Measurements from ENCODE around the gene CTNNA2.

CTNNA2 gene

DNA sequence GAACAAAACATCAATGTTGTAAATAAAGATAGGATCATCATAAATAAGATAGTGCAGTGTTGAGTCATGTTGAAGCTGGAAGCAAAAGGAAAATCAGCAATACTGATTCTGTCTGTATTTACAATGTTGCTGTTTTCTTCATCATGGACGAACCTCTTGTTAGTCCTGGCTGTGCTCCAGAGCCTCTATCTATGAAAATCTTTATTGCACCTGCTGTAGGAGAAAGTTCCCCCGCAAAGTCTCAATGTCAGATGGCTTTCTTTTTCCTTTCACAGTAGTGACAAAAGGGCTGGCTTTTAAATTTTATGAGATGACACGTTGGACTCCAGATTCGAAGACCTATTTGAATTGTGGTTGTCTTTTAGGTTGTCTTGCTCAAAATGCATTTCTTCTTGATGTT lies 890.2 kb downstream of the CTNNA2 start:
- peaks cover 9% of the 10 kb centered on the region; the same call in 1 of the 2 replicates for H3K4me1 ChIP-seq
- DNase-seq: no peak
- H3K27me3 ChIP-seq: no peaks in the 10 kb centered on the region
- no peaks in the 10 kb centered on the region for H3K36me3 ChIP-seq
- no peak overlapping the region for H3K4me3 ChIP-seq (ENCODE audit: low read depth, low read length)
- TF ChIP-seq CTCF (IDR thresholded peaks at IDR 0.05; ENCODE audit: low read depth, low read length): no peak
- no peaks in the 10 kb centered on the region for H3K9me3 ChIP-seq

DNA sequence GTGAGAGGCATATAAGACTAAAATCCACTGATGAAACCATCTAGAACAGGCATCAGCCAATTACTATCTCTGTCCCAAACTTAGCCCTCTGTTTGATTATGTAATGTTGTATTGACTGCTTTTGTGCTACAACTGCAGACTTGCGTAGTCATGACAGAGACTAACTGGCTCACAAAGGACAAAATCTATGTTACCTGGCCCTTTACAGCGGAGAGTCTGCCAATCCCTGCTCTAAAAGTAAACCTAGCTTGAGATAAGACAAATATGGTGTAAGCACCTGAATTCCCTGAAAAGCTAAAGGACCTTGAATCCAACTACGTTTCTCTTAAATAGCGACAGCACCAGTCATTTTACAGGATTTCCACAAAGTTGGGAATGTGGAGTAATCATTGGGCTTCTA lies 894.5 kb downstream of the CTNNA2 start:
- no peak for DNase-seq
- Histone ChIP-seq H3K36me3 (no peaks in the 10 kb centered on the region), H3K27me3 (no peaks in the 10 kb centered on the region), H3K9me3 (no peaks in the 10 kb centered on the region), H3K4me3 (ENCODE audit: low read depth, low read length) (no peak overlapping the region), H3K4me1 (no peaks in the 10 kb centered on the region)
- no peak for TF ChIP-seq CTCF (IDR thresholded peaks at IDR 0.05; ENCODE audit: low read depth, low read length)

GRCh38 chr2:80410346-80410745 lies 897.5 kb downstream of the CTNNA2 start:
- TF ChIP-seq CTCF (IDR thresholded peaks at IDR 0.05; ENCODE audit: low read depth, low read length): no peak
- DNase-seq: no peak
- Histone ChIP-seq H3K36me3 (no peaks in the 10 kb centered on the region), H3K4me3 (ENCODE audit: low read depth, low read length) (no peak overlapping the region), H3K9me3 (no peaks in the 10 kb centered on the region), H3K4me1 (no peaks in the 10 kb centered on the region), H3K27me3 (no peaks in the 10 kb centered on the region)

GRCh38 chr2:80413136-80413535 lies 900.3 kb downstream of the CTNNA2 start:
- no peak for TF ChIP-seq CTCF (IDR thresholded peaks at IDR 0.05; ENCODE audit: low read depth, low read length)
- Histone ChIP-seq H3K27me3 (no peaks in the 10 kb centered on the region), H3K9me3 (no peaks in the 10 kb centered on the region), H3K36me3 (no peaks in the 10 kb centered on the region), H3K4me1 (no peaks in the 10 kb centered on the region), H3K4me3 (ENCODE audit: low read depth, low read length) (no peak overlapping the region)
- no peak for DNase-seq

DNA sequence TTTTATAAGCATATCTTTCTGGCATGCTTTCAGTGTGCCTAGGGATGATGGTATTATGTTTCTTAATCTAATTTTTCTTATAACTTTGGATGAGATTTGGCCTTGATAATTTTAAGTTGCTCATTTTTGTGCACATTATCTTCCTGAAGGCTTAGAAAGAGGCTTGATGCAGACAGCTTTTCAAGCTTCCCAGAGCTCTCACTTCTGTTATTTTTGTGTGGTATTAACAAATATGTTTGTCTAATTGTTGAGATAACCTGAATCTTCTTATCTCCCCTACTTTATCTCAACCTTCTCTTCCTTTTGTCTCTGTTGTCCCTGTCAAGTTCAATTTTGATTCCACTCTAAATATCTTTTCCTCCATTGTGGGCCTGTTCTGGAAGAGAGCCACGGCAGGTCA lies 904.9 kb downstream of the CTNNA2 start:
- no peak for TF ChIP-seq CTCF (IDR thresholded peaks at IDR 0.05; ENCODE audit: low read depth, low read length)
- no peak for DNase-seq
- Histone ChIP-seq H3K36me3 (no peaks in the 10 kb centered on the region), H3K4me1 (no peaks in the 10 kb centered on the region), H3K27me3 (no peaks in the 10 kb centered on the region), H3K9me3 (no peaks in the 10 kb centered on the region), H3K4me3 (ENCODE audit: low read depth, low read length) (no peak overlapping the region)

GRCh38 chr2:80420530-80421208 lies 907.8 kb downstream of the CTNNA2 start:
- H3K36me3 ChIP-seq: no peaks in the 10 kb centered on the region
- H3K27me3 ChIP-seq: no peaks in the 10 kb centered on the region
- DNase-seq: no peak
- no peaks in the 10 kb centered on the region for H3K4me1 ChIP-seq
- H3K4me3 ChIP-seq (ENCODE audit: low read depth, low read length): no peak overlapping the region
- TF ChIP-seq CTCF (IDR thresholded peaks at IDR 0.05; ENCODE audit: low read depth, low read length): no peak
- H3K9me3 ChIP-seq: no peaks in the 10 kb centered on the region

All from BE2C (cell line).